ENCODE results near the gene C17orf67.

The C17orf67 gene

DNA sequence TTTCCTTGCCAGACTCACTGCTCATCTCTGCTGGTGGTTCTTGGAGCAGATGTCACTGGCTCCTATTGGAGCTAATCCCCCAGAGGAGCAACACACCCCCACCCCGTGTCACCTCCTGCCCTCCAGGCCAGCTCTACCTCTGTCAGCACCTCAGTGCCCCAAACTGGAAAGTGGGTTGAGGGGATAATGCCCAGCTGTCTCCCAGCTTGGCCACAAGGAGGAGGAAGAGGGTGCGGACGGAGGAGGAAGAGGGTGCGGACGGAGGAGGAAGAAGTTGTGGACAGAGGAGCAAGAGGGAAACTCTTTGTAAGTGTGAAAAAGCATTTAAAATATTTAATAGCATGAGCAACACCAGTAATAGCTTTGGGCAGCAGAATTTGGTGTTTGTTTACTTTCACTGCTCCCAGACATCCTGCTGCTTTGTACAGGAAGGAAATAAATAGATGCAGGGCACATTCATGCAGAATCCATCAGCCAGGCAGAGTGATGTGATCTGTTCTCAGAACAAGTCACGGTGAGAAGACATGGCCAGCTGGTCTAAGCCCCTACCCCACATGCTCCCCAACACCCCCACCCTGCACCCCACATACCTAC, 82.5 kb downstream of the C17orf67 start:
- no peak overlapping the region for H3K4me3 ChIP-seq (ENCODE audit: low read depth, low read length)
- TF ChIP-seq, protein P1, sequence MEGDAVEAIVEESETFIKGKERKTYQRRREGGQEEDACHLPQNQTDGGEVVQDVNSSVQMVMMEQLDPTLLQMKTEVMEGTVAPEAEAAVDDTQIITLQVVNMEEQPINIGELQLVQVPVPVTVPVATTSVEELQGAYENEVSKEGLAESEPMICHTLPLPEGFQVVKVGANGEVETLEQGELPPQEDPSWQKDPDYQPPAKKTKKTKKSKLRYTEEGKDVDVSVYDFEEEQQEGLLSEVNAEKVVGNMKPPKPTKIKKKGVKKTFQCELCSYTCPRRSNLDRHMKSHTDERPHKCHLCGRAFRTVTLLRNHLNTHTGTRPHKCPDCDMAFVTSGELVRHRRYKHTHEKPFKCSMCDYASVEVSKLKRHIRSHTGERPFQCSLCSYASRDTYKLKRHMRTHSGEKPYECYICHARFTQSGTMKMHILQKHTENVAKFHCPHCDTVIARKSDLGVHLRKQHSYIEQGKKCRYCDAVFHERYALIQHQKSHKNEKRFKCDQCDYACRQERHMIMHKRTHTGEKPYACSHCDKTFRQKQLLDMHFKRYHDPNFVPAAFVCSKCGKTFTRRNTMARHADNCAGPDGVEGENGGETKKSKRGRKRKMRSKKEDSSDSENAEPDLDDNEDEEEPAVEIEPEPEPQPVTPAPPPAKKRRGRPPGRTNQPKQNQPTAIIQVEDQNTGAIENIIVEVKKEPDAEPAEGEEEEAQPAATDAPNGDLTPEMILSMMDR (IDR thresholded peaks at IDR 0.05; ENCODE audit: low read depth, low read length), result no peak
- TF ChIP-seq POLR2A (IDR thresholded peaks at IDR 0.05; ENCODE audit: extremely low read depth, insufficient read length) (no peak), MYC (IDR thresholded peaks at IDR 0.05; ENCODE audit: low read depth, low read length) (no peak)
- TF ChIP-seq, protein P2, sequence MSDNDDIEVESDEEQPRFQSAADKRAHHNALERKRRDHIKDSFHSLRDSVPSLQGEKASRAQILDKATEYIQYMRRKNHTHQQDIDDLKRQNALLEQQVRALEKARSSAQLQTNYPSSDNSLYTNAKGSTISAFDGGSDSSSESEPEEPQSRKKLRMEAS (IDR thresholded peaks at IDR 0.05; ENCODE audit: low read depth, low read length), result no peak

DNA sequence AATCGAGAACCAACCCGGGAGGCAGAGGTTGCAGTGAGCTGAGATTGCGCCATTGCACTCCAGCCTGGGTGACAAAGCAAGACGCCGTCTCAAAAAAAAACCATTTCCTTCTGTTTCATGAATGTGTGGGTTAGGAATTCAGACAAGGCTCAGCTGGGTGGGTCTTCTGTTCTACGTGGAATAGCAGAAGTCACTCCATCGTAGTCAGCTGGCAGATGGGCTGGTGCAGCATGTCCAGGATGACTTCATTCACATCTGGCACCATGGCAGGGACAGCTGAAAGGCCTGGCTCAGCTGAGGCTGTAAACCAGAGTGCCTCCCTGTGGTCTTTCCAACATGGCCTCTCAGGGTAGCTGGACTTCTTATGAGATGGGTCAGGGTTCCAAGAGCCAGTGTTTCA, 89.0 kb downstream of the C17orf67 start:
- TF ChIP-seq, protein P2 (IDR thresholded peaks at IDR 0.05; ENCODE audit: low read depth, low read length), result no peak
- TF ChIP-seq POLR2A (IDR thresholded peaks at IDR 0.05; ENCODE audit: extremely low read depth, insufficient read length), result no peak
- TF ChIP-seq, protein P1 (IDR thresholded peaks at IDR 0.05; ENCODE audit: low read depth, low read length), result no peak
- no peak for TF ChIP-seq MYC (IDR thresholded peaks at IDR 0.05; ENCODE audit: low read depth, low read length)
- no peak overlapping the region for H3K4me3 ChIP-seq (ENCODE audit: low read depth, low read length)
- DNase-seq (ENCODE audit: low read depth), result no peak

More for the DNA sequence above, 82.5 kb downstream of the C17orf67 start:
- DNase-seq (ENCODE audit: low read depth), result no peak

DNA sequence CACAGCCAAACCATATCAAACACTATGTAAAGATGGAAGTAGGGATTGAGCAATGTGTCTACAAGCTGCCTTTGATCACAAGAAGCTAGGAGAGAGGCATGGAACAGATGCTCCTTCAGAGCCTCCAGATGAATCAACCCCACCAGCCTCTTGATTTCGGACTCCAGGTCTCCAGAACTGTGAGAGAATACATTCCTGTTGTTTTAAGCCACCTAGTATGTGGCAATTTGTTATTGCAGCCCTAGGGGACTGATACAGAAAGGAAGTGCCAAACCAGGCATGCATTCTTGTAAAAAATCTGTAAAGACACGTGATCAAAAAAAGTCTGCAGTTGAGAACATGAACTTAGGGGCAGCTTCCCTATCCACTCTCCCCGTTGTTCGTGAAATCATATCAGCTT, 91.1 kb downstream of the C17orf67 start:
- H3K4me3 ChIP-seq (ENCODE audit: low read depth, low read length), result no peak overlapping the region
- DNase-seq (ENCODE audit: low read depth), result no peak
- TF ChIP-seq POLR2A (IDR thresholded peaks at IDR 0.05; ENCODE audit: extremely low read depth, insufficient read length) (no peak), MYC (IDR thresholded peaks at IDR 0.05; ENCODE audit: low read depth, low read length) (no peak)
- TF ChIP-seq, protein P2 (IDR thresholded peaks at IDR 0.05; ENCODE audit: low read depth, low read length), result no peak
- TF ChIP-seq, protein P1 (IDR thresholded peaks at IDR 0.05; ENCODE audit: low read depth, low read length), result no peak

Data from NB4 (cell line).